ENCODE measurements around the gene ART1. TPM values are rescaled to one million over a fixed set of nuclear protein-coding genes. Genes with fewer than 3 reads are reported as not detected.

ART1 gene
- total RNA-seq, 1 experiment from 2014 or later = not detected

GRCh38 chr11:3666023-3666530, 21.1 kb downstream of the ART1 start:
- H3K79me2 ChIP-seq (ENCODE audit: insufficient read depth, low read length) = no peaks in the 10 kb centered on the region
- no peaks in the 10 kb centered on the region; a peak in 1 of 4 replicates for H3K4me1 Mint-ChIP-seq
- H3K27ac ChIP-seq (ENCODE audit: insufficient read length, low read depth, low read length) = no peak overlapping the region
- no peak overlapping the region for H3K4me3 Mint-ChIP-seq
- H2BK5ac ChIP-seq (ENCODE audit: insufficient read length, low read length) = no peak overlapping the region
- H2BK12ac ChIP-seq (ENCODE audit: insufficient read length, low read depth, low read length) = no peak overlapping the region
- H2AK5ac ChIP-seq (ENCODE audit: insufficient read length, low read length) = no peak overlapping the region
- H3K4ac ChIP-seq (ENCODE audit: low read depth, low read length) = no peak overlapping the region
- H3K79me1 ChIP-seq (ENCODE audit: insufficient read depth, low read depth, low read length, poor library complexity, severe bottlenecking) = no peaks in the 10 kb centered on the region
- H3K14ac ChIP-seq (ENCODE audit: insufficient read depth, low read length) = no peak overlapping the region
- H3K23me2 ChIP-seq (ENCODE audit: insufficient read length, low read depth, low read length, poor library complexity, severe bottlenecking) = no peaks in the 10 kb centered on the region
- H4K20me1 ChIP-seq (ENCODE audit: control insufficient read depth, insufficient read depth, insufficient read length) = no peaks in the 10 kb centered on the region
- no peak overlapping the region for H2BK120ac ChIP-seq (ENCODE audit: low read depth, low read length, poor library complexity, severe bottlenecking)
- H3K18ac ChIP-seq (ENCODE audit: insufficient read length, low read depth, low read length) = no peak overlapping the region
- H3K23ac ChIP-seq (ENCODE audit: insufficient read length, low read depth, low read length) = no peak overlapping the region
- no peak overlapping the region; a peak in 1 of 7 replicates for H3K27ac Mint-ChIP-seq
- no peak overlapping the region for H2AFZ ChIP-seq (ENCODE audit: low read length)
- H3K9me3 Mint-ChIP-seq = no peaks in the 10 kb centered on the region
- no peak overlapping the region for H3K9ac ChIP-seq (ENCODE audit: extremely low read depth, insufficient read length, low read length)
- H3K27me3 Mint-ChIP-seq (ENCODE audit: low read depth) = no peaks in the 10 kb centered on the region; the same call in 1 of the 2 replicates
- no peaks in the 10 kb centered on the region for H3K9me3 ChIP-seq (ENCODE audit: control insufficient read depth, low read depth, low read length)
- no peak overlapping the region for H3T11ph ChIP-seq (ENCODE audit: low read length)
- H4K5ac ChIP-seq (ENCODE audit: insufficient read length, low read depth, low read length) = no peak overlapping the region
- no CpG with 5 or more reads among the region's 17 CpGs for WGBS (ENCODE audit: extremely low coverage, insufficient read length, low lambda C conversion rate)
- no peak overlapping the region for H4K8ac ChIP-seq (replicated peaks; ENCODE audit: insufficient read length, low read depth, low read length)
- H3K27me3 ChIP-seq (ENCODE audit: insufficient read depth, low read length) = no peaks in the 10 kb centered on the region
- no peak overlapping the region for H3K56ac ChIP-seq (ENCODE audit: insufficient read length, low read depth, low read length)
- no peak overlapping the region for H2BK20ac ChIP-seq (ENCODE audit: low read depth, low read length, poor library complexity, severe bottlenecking)
- no peak for DNase-seq
- no peaks in the 10 kb centered on the region for H3K4me1 ChIP-seq (ENCODE audit: insufficient read depth, low read length)
- no peak overlapping the region for H2BK15ac ChIP-seq (ENCODE audit: low read depth, low read length)
- H3K36me3 Mint-ChIP-seq (ENCODE audit: insufficient read depth in 1 of 3, low read depth in 3 of 3) = peaks cover 0 to 44% (median 4%) of the 10 kb centered on the region in 3 experiments; a peak in 4 of 7 replicates
- TF ChIP-seq CTCF (conservative IDR thresholded peaks at IDR 0.05) = no peak
- no peak overlapping the region for H4K91ac ChIP-seq (ENCODE audit: insufficient read length, low read depth, low read length)
- H3K4me2 ChIP-seq (ENCODE audit: insufficient read depth, insufficient read length, low read length) = no peak overlapping the region
